ENCODE measurements around the gene DNAJC16. TPM values are rescaled to one million over a fixed set of nuclear protein-coding genes. Genes with fewer than 3 reads are reported as not detected.
"Not testable (repeated sequence)": the region's sequence is repeated elsewhere in the genome, so short reads cannot be mapped to it uniquely, and the experiment has no call there.

DNAJC16 gene
- total RNA-seq: 10 to 100 TPM; 17.3 to 18.1 TPM

GRCh38 chr1:15526490-15527339, at the start of gene DNAJC16:
Gene DNAJC16, plus strand, starts transcription at chr1:15526848. Its CDS starts 2,258 bp downstream, at chr1:15529106.
- ChIA-PET CTCF (interaction anchor here (0.6 to 1.3 kb wide), 3 partner anchors 12 to 203 kb away, joined by 3 to 4 read pairs (median 3); no protein-coding TSS in a partner anchor), POLR2A (interaction anchor here (0.7 to 3.6 kb wide), 7 partner anchors 9 to 1378 kb away, joined by 3 to 18 read pairs (median 4); partner anchors contain the start of gene DDI2)
- H3K36me3 Mint-ChIP-seq (ENCODE audit: low read depth): peaks cover 7% of the 10 kb centered on the region
- H3K27me3 Mint-ChIP-seq: no peaks in the 10 kb centered on the region
- H3K27ac Mint-ChIP-seq: peak within 1 kb of the TSS; percentile 95
- no peaks in the 10 kb centered on the region for H3K9me3 Mint-ChIP-seq
- DNase-seq: peak; percentile 99
- peak within 1 kb of the TSS; percentile 88 for H3K4me3 Mint-ChIP-seq
- peaks cover 59% of the 10 kb centered on the region for H3K4me1 Mint-ChIP-seq

- no peaks in the 10 kb centered on the region for H3K9me3 Mint-ChIP-seq
- H3K36me3 Mint-ChIP-seq (ENCODE audit: low read depth): no peaks in the 10 kb centered on the region
- H3K4me3 Mint-ChIP-seq: no peak overlapping the region
- no peak for DNase-seq
- peaks cover 1% of the 10 kb centered on the region for H3K27me3 Mint-ChIP-seq
- H3K4me1 Mint-ChIP-seq: no peaks in the 10 kb centered on the region
- H3K27ac Mint-ChIP-seq: no peak overlapping the region
- POLR2A ChIA-PET: no interaction called here
- CTCF ChIA-PET: no interaction called here
Observed at GRCh38 chr1:15476927-15477326, 49.7 kb upstream of the DNAJC16 start.

- Mint-ChIP-seq H3K27ac (no peak overlapping the region), H3K4me3 (no peak overlapping the region), H3K4me1 (no peaks in the 10 kb centered on the region), H3K36me3 (ENCODE audit: low read depth) (no peaks in the 10 kb centered on the region), H3K27me3 (peaks cover 1% of the 10 kb centered on the region), H3K9me3 (no peaks in the 10 kb centered on the region)
- DNase-seq: no peak
- CTCF ChIA-PET: interaction anchor here (1.0 kb wide), 1 partner anchor 18 kb away, joined by 4 read pairs; no protein-coding TSS in a partner anchor
- POLR2A ChIA-PET: no interaction called here
Observed at GRCh38 chr1:15477646-15478212, 48.9 kb upstream of the DNAJC16 start.

- H3K4me3 Mint-ChIP-seq: no peak overlapping the region
- H3K27me3 Mint-ChIP-seq: peaks cover 1% of the 10 kb centered on the region
- H3K9me3 Mint-ChIP-seq: no peaks in the 10 kb centered on the region
- H3K36me3 Mint-ChIP-seq (ENCODE audit: low read depth): peaks cover 2% of the 10 kb centered on the region
- peaks cover 2% of the 10 kb centered on the region for H3K4me1 Mint-ChIP-seq
- H3K27ac Mint-ChIP-seq: no peak overlapping the region
- DNase-seq: no peak
- POLR2A ChIA-PET: no interaction called here
- CTCF ChIA-PET: no interaction called here
Observed at GRCh38 chr1:15479654-15480347, 46.8 kb upstream of the DNAJC16 start.

- H3K27ac Mint-ChIP-seq, POLR2A ChIA-PET: not testable (repeated sequence)
Observed at GRCh38 chr1:15482455-15482854, 44.2 kb upstream of the DNAJC16 start.

GRCh38 chr1:15482983-15483543, 43.6 kb upstream of the DNAJC16 start:
- H3K27me3 Mint-ChIP-seq; H3K27ac Mint-ChIP-seq; CTCF ChIA-PET; H3K4me3 Mint-ChIP-seq; H3K4me1 Mint-ChIP-seq; DNase-seq; H3K36me3 Mint-ChIP-seq (ENCODE audit: low read depth); H3K9me3 Mint-ChIP-seq; POLR2A ChIA-PET: not testable (repeated sequence)

More at GRCh38 chr1:15482455-15482854, 44.2 kb upstream of the DNAJC16 start:
- DNase-seq; H3K4me1 Mint-ChIP-seq; CTCF ChIA-PET; H3K9me3 Mint-ChIP-seq; H3K4me3 Mint-ChIP-seq; H3K27me3 Mint-ChIP-seq; H3K36me3 Mint-ChIP-seq (ENCODE audit: low read depth): not testable (repeated sequence)

GRCh38 chr1:15483971-15484370, 42.7 kb upstream of the DNAJC16 start:
- ChIA-PET CTCF (no interaction called here), POLR2A (no interaction called here)

GRCh38 chr1:15484443-15484842, 42.2 kb upstream of the DNAJC16 start:
- POLR2A ChIA-PET; H3K27me3 Mint-ChIP-seq; H3K4me3 Mint-ChIP-seq; H3K27ac Mint-ChIP-seq; DNase-seq; H3K4me1 Mint-ChIP-seq; H3K9me3 Mint-ChIP-seq; CTCF ChIA-PET; H3K36me3 Mint-ChIP-seq (ENCODE audit: low read depth): not testable (repeated sequence)

More at GRCh38 chr1:15483971-15484370, 42.7 kb upstream of the DNAJC16 start:
- no peak overlapping the region for H3K27ac Mint-ChIP-seq
- H3K36me3 Mint-ChIP-seq (ENCODE audit: low read depth): peaks cover 2% of the 10 kb centered on the region
- H3K27me3 Mint-ChIP-seq: no peaks in the 10 kb centered on the region
- peaks cover 2% of the 10 kb centered on the region for H3K4me1 Mint-ChIP-seq
- no peaks in the 10 kb centered on the region for H3K9me3 Mint-ChIP-seq
- no peak overlapping the region for H3K4me3 Mint-ChIP-seq
- DNase-seq: no peak

GRCh38 chr1:15485636-15486035, 41.0 kb upstream of the DNAJC16 start:
- no peak for DNase-seq
- H3K4me3 Mint-ChIP-seq: no peak overlapping the region
- ChIA-PET POLR2A (no interaction called here), CTCF (no interaction called here)
- peaks cover 2% of the 10 kb centered on the region for H3K36me3 Mint-ChIP-seq (ENCODE audit: low read depth)
- H3K27ac Mint-ChIP-seq: no peak overlapping the region
- peaks cover 5% of the 10 kb centered on the region for H3K4me1 Mint-ChIP-seq
- H3K27me3 Mint-ChIP-seq: no peaks in the 10 kb centered on the region
- H3K9me3 Mint-ChIP-seq: no peaks in the 10 kb centered on the region

- H3K36me3 Mint-ChIP-seq (ENCODE audit: low read depth); DNase-seq; H3K27me3 Mint-ChIP-seq; CTCF ChIA-PET; H3K4me3 Mint-ChIP-seq; POLR2A ChIA-PET; H3K27ac Mint-ChIP-seq; H3K9me3 Mint-ChIP-seq: not testable (repeated sequence)
- peaks cover 13% of the 10 kb centered on the region for H3K4me1 Mint-ChIP-seq
Observed at GRCh38 chr1:15486844-15487610, 39.6 kb upstream of the DNAJC16 start.

GRCh38 chr1:15488371-15488770, 38.3 kb upstream of the DNAJC16 start:
- H3K4me3 Mint-ChIP-seq: no peak overlapping the region
- H3K4me1 Mint-ChIP-seq: peaks cover 13% of the 10 kb centered on the region
- H3K27ac Mint-ChIP-seq: no peak overlapping the region
- ChIA-PET CTCF (no interaction called here), POLR2A (no interaction called here)
- no peaks in the 10 kb centered on the region for H3K27me3 Mint-ChIP-seq
- no peaks in the 10 kb centered on the region for H3K9me3 Mint-ChIP-seq
- no peak for DNase-seq
- H3K36me3 Mint-ChIP-seq (ENCODE audit: low read depth): peaks cover 4% of the 10 kb centered on the region

- ChIA-PET POLR2A (no interaction called here), CTCF (interaction anchor here (0.6 kb wide), 1 partner anchor 75 kb away, joined by 3 read pairs; no protein-coding TSS in a partner anchor)
- H3K36me3 Mint-ChIP-seq (ENCODE audit: low read depth): peaks cover 8% of the 10 kb centered on the region
- no peaks in the 10 kb centered on the region for H3K27me3 Mint-ChIP-seq
- no peaks in the 10 kb centered on the region for H3K9me3 Mint-ChIP-seq
- peaks cover 13% of the 10 kb centered on the region for H3K4me1 Mint-ChIP-seq
- H3K27ac Mint-ChIP-seq: no peak overlapping the region
- no peak overlapping the region for H3K4me3 Mint-ChIP-seq
- no peak for DNase-seq
Observed at GRCh38 chr1:15489052-15489736, 37.5 kb upstream of the DNAJC16 start.
